Neural progenitor cell (in vitro differentiated cells): ENCODE measurements around the gene CHMP4B. TPM values are rescaled to one million over a fixed set of nuclear protein-coding genes. Genes with fewer than 3 reads are reported as not detected.
A peak's percentile ranks its signal among the peaks of the same experiment; 100 is the strongest.

Experiments used
- DNase-seq: peaks from one replicate; pipeline ENCODE4 v3.0.0-alpha.2; 2016; ENCODE audit warnings: low spot score
- H2AFZ ChIP-seq: fragments of 200-600 bp; sonication (generic); replicated peaks from 2 replicates; pipeline ENCODE4 v1.6.1; 2016; ENCODE audit warnings: antibody characterized with exemption
- H3F3A ChIP-seq: fragments of 200-600 bp; sonication (generic); 2 replicates; pipeline ENCODE4 v1.6.1; 2016; ENCODE audit warnings: antibody characterized with exemption, low read depth
- H3K27ac ChIP-seq: fragments of 200-600 bp; sonication (generic); 2 replicates; pipeline ENCODE4 v1.5.1; 2016; ENCODE audit warnings: mild to moderate bottlenecking
- H3K27me3 ChIP-seq: fragments of 200-600 bp; sonication (generic); 2 replicates; pipeline ENCODE4 v1.6.1; 2016; ENCODE audit warnings: mild to moderate bottlenecking, moderate library complexity
- H3K36me3 ChIP-seq: fragments of 200-600 bp; sonication (generic); 2 replicates; pipeline ENCODE4 v1.5.1; 2016
- H3K4me1 ChIP-seq: fragments of 200-600 bp; sonication (generic); 2 replicates; pipeline ENCODE4 v1.6.1; 2016; ENCODE audit warnings: mixed run types
- H3K4me2 ChIP-seq: fragments of 200-600 bp; sonication (generic); 2 replicates; pipeline ENCODE4 v1.6.1; 2016
- H3K4me3 ChIP-seq: fragments of 200-600 bp; sonication (generic); 2 replicates; pipeline ENCODE4 v1.5.1; 2016
- H3K79me2 ChIP-seq: fragments of 200-600 bp; sonication (generic); 2 replicates; pipeline ENCODE4 v1.6.1; 2016; ENCODE audit warnings: low read depth
- H3K9ac ChIP-seq: fragments of 200-600 bp; sonication (generic); 2 replicates; pipeline ENCODE4 v1.6.1; 2016
- H3K9me3 ChIP-seq: fragments of 200-600 bp; sonication (generic); 2 replicates; pipeline ENCODE4 v1.5.1; 2016; ENCODE audit warnings: low read depth
- H4K20me1 ChIP-seq: fragments of 200-600 bp; sonication (generic); 2 replicates; pipeline ENCODE4 v1.6.1; 2016; ENCODE audit warnings: low read depth
- H3K27ac Mint-ChIP-seq: 3 replicates; pipeline ENCODE4 v1.8.0; 2021; ENCODE audit warnings: mixed read lengths
- H3K27me3 Mint-ChIP-seq: 2 replicates; pipeline ENCODE4 v1.8.0; 2022; ENCODE audit warnings: low read depth, mild to moderate bottlenecking, inconsistent platforms, moderate library complexity, mixed read lengths; ENCODE audit not compliant: insufficient read depth
- H3K36me3 Mint-ChIP-seq: 3 replicates; pipeline ENCODE4 v1.8.0; 2021; ENCODE audit warnings: mixed read lengths
- H3K4me1 Mint-ChIP-seq: 3 replicates; pipeline ENCODE4 v1.8.0; 2021; ENCODE audit warnings: mixed read lengths
- H3K4me3 Mint-ChIP-seq: 3 replicates; pipeline ENCODE4 v1.8.0; 2021; ENCODE audit warnings: mild to moderate bottlenecking, moderate library complexity, mixed read lengths
- H3K9me3 Mint-ChIP-seq: 3 replicates; pipeline ENCODE4 v1.8.0; 2020; ENCODE audit warnings: mixed read lengths
- EZH2 ChIP-seq: fragments of 200-600 bp; sonication (generic); IDR thresholded peaks from 2 replicates; pipeline ENCODE4 v1.6.1; 2017; ENCODE audit warnings: antibody characterized with exemption, mild to moderate bottlenecking, moderate library complexity
- EZH2phosphoT487 ChIP-seq: fragments of 200-600 bp; sonication (generic); IDR thresholded peaks from 2 replicates; pipeline ENCODE4 v1.6.1; 2017; ENCODE audit warnings: antibody characterized with exemption
- total RNA-seq: library from RNA; depleted of rRNA; stranded (reverse); fragments of >200 nt; gene quantifications from 2 replicates; pipeline ENCODE4 v1.2.3, GENCODE V29; 2015; ENCODE audit warnings: low replicate concordance
- TF ChIP-seq, protein P1 (sequence below): fragments of 200-600 bp; sonication (generic); IDR thresholded peaks from 2 replicates; pipeline ENCODE4 v1.5.1; 2017; ENCODE audit warnings: antibody characterized with exemption, mild to moderate bottlenecking

Gene CHMP4B
- total RNA-seq, 1 donor from 2014 or later: 40.7 TPM

DNA sequence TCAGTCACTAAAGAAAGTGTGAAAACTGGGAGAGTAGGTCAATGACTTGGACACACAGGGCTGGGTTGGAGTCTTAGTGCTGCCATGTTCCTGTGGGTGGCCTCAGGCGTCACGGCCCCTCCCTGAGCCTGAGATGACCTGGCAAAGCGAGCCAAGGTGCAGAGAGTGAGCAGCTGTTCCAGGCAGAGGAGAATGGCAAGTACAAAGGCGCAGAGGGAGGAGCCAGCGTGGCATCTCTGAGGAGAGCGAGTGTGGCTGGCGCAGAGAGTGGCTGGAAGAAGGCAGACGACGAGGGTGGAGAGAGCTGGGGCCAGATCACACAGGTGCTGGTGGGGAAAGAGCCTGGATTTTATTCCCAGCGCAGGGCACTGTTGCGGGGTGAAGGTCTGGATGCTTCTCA lies 20.6 kb upstream of the CHMP4B start:
- no peaks in the 10 kb centered on the region for H3K36me3 ChIP-seq
- no peaks in the 10 kb centered on the region for H4K20me1 ChIP-seq
- TF ChIP-seq, protein P1, sequence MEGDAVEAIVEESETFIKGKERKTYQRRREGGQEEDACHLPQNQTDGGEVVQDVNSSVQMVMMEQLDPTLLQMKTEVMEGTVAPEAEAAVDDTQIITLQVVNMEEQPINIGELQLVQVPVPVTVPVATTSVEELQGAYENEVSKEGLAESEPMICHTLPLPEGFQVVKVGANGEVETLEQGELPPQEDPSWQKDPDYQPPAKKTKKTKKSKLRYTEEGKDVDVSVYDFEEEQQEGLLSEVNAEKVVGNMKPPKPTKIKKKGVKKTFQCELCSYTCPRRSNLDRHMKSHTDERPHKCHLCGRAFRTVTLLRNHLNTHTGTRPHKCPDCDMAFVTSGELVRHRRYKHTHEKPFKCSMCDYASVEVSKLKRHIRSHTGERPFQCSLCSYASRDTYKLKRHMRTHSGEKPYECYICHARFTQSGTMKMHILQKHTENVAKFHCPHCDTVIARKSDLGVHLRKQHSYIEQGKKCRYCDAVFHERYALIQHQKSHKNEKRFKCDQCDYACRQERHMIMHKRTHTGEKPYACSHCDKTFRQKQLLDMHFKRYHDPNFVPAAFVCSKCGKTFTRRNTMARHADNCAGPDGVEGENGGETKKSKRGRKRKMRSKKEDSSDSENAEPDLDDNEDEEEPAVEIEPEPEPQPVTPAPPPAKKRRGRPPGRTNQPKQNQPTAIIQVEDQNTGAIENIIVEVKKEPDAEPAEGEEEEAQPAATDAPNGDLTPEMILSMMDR: no peak
- no peak for TF ChIP-seq EZH2
- no peak for TF ChIP-seq EZH2phosphoT487
- H3K9ac ChIP-seq: no peak overlapping the region
- no peaks in the 10 kb centered on the region for H3K9me3 ChIP-seq
- peaks cover 13% of the 10 kb centered on the region for H3K4me1 Mint-ChIP-seq
- H3K4me3 ChIP-seq: no peak overlapping the region
- H3K27ac ChIP-seq: no peak overlapping the region
- no peaks in the 10 kb centered on the region for H3K27me3 Mint-ChIP-seq
- H3K4me3 Mint-ChIP-seq: peak overlapping the region; percentile 47
- H3K4me1 ChIP-seq: no peaks in the 10 kb centered on the region
- no peaks in the 10 kb centered on the region for H3K27me3 ChIP-seq
- no peak for DNase-seq
- H3K79me2 ChIP-seq: no peaks in the 10 kb centered on the region
- no peaks in the 10 kb centered on the region for H3F3A ChIP-seq
- peak overlapping the region; percentile 33 for H3K27ac Mint-ChIP-seq
- H2AFZ ChIP-seq: no peak overlapping the region
- H3K4me2 ChIP-seq: no peak overlapping the region
- H3K9me3 Mint-ChIP-seq: no peaks in the 10 kb centered on the region
- H3K36me3 Mint-ChIP-seq: peaks cover 3% of the 10 kb centered on the region

DNA sequence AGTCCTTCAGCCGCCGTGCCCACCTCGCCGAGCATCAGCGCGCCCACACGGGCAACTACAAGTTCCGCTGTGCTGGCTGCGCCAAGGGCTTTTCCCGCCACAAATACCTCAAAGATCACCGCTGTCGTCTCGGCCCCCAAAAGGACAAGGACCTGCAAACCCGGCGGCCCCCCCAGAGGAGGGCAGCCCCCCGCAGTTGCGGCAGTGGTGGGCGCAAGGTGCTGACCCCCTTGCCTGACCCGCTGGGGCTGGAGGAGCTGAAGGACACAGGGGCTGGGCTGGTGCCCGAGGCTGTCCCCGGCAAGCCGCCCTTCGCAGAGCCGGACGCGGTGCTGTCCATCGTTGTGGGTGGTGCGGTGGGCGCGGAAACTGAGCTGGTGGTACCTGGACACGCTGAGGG lies 20.1 kb upstream of the CHMP4B start:
- no peak overlapping the region for H3K27ac ChIP-seq
- H3K4me1 Mint-ChIP-seq: peaks cover 13% of the 10 kb centered on the region
- H2AFZ ChIP-seq: no peak overlapping the region
- no peaks in the 10 kb centered on the region for H3F3A ChIP-seq
- H3K79me2 ChIP-seq: no peaks in the 10 kb centered on the region
- H3K27ac Mint-ChIP-seq: no peak overlapping the region
- H3K9me3 ChIP-seq: no peaks in the 10 kb centered on the region
- H3K36me3 Mint-ChIP-seq: peaks cover 3% of the 10 kb centered on the region
- TF ChIP-seq, protein P1: no peak
- no peak for TF ChIP-seq EZH2
- no peak for TF ChIP-seq EZH2phosphoT487
- no peaks in the 10 kb centered on the region for H3K36me3 ChIP-seq
- no peak overlapping the region for H3K4me2 ChIP-seq
- DNase-seq: no peak
- no peaks in the 10 kb centered on the region for H3K27me3 Mint-ChIP-seq
- H3K27me3 ChIP-seq: no peaks in the 10 kb centered on the region
- H3K9ac ChIP-seq: no peak overlapping the region
- H3K4me1 ChIP-seq: no peaks in the 10 kb centered on the region
- H3K4me3 ChIP-seq: no peak overlapping the region
- H3K9me3 Mint-ChIP-seq: no peaks in the 10 kb centered on the region
- H4K20me1 ChIP-seq: no peaks in the 10 kb centered on the region
- no peak overlapping the region for H3K4me3 Mint-ChIP-seq

DNA sequence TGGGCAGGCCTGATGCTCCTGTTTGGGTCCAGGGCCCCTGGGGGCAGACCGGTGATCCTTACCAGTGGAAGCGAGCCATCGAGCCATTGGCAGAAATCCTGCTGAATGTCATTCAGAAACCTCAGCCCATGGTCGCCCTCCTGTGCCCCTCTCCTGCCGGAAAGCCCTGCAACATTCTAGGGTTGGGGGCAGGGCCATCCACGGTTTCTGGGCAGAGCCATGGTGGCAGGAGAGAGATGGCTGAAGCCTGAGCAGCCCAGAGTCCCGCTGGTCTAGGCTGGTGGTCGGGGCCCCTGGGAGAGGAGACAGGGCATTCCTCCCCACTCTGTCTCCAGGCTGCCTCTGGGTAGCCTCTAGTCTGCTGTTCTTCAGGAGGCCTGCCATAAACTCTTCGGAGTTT lies 19.6 kb upstream of the CHMP4B start:
- H3K9me3 ChIP-seq: no peaks in the 10 kb centered on the region
- no peak for DNase-seq
- TF ChIP-seq, protein P1: no peak
- TF ChIP-seq EZH2phosphoT487 (no peak), EZH2 (no peak)
- H3K4me1 ChIP-seq: no peaks in the 10 kb centered on the region
- no peaks in the 10 kb centered on the region for H3K36me3 ChIP-seq
- no peaks in the 10 kb centered on the region for H3K9me3 Mint-ChIP-seq
- H3K9ac ChIP-seq: no peak overlapping the region
- H3F3A ChIP-seq: no peaks in the 10 kb centered on the region
- H3K79me2 ChIP-seq: no peaks in the 10 kb centered on the region
- H3K36me3 Mint-ChIP-seq: peaks cover 3% of the 10 kb centered on the region
- H2AFZ ChIP-seq: no peak overlapping the region
- H3K27ac ChIP-seq: no peak overlapping the region
- no peaks in the 10 kb centered on the region for H4K20me1 ChIP-seq
- H3K27ac Mint-ChIP-seq: no peak overlapping the region
- no peaks in the 10 kb centered on the region for H3K27me3 ChIP-seq
- no peak overlapping the region for H3K4me3 Mint-ChIP-seq
- no peak overlapping the region for H3K4me3 ChIP-seq
- no peak overlapping the region for H3K4me2 ChIP-seq
- H3K4me1 Mint-ChIP-seq: peaks cover 13% of the 10 kb centered on the region
- H3K27me3 Mint-ChIP-seq: no peaks in the 10 kb centered on the region
